AG10803 (cell line): Measurements from ENCODE around the gene ZSWIM6.

ENCODE experiments used
- DNase-seq: peaks from one replicate; pipeline ENCODE4 v3.0.0; 2010; ENCODE audit warnings: low read depth
- H3K4me3 ChIP-seq: 2 replicates; pipeline ENCODE4 v1.5.1; 2011; ENCODE audit warnings: mild to moderate bottlenecking, low read length, control low read depth
- TF ChIP-seq, protein P1 (sequence below): conservative IDR thresholded peaks from 2 replicates; pipeline ENCODE4 v1.5.1; 2011; ENCODE audit warnings: mild to moderate bottlenecking, low read length, control low read depth, inconsistent platforms

ZSWIM6 gene

DNA sequence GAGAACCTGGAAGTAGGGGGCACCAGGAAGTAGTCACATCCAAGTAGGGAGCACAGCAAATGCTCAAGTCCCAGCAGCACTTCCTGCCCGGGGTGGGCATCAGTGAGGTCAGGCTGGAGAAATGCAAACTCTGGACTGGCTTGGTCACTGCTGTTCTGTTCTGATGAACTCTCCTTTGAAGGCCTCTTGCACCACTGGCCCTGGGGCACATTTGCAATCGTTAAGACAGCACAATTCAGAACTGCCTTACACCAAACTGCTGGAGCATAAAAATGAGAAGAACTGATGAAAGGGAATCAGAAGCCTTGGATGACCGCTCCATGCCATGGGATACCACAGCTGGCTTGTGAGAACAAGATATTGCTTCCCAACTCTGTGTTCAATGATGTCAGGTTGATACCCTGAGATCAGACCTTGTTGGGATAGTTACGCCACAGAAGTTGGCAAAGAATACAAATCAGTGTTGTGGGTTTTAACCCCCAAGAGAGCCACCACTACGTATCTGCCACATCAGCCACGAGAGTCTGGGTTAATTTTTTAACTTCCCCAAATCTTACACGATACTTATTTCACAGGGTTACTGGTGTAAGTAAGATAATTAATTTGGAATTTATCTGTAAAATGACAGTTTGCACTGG is 42.3 kb upstream of the ZSWIM6 start:
- H3K4me3 ChIP-seq: no peak overlapping the region
- no peak for DNase-seq
- TF ChIP-seq, protein P1, sequence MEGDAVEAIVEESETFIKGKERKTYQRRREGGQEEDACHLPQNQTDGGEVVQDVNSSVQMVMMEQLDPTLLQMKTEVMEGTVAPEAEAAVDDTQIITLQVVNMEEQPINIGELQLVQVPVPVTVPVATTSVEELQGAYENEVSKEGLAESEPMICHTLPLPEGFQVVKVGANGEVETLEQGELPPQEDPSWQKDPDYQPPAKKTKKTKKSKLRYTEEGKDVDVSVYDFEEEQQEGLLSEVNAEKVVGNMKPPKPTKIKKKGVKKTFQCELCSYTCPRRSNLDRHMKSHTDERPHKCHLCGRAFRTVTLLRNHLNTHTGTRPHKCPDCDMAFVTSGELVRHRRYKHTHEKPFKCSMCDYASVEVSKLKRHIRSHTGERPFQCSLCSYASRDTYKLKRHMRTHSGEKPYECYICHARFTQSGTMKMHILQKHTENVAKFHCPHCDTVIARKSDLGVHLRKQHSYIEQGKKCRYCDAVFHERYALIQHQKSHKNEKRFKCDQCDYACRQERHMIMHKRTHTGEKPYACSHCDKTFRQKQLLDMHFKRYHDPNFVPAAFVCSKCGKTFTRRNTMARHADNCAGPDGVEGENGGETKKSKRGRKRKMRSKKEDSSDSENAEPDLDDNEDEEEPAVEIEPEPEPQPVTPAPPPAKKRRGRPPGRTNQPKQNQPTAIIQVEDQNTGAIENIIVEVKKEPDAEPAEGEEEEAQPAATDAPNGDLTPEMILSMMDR: no peak

DNA sequence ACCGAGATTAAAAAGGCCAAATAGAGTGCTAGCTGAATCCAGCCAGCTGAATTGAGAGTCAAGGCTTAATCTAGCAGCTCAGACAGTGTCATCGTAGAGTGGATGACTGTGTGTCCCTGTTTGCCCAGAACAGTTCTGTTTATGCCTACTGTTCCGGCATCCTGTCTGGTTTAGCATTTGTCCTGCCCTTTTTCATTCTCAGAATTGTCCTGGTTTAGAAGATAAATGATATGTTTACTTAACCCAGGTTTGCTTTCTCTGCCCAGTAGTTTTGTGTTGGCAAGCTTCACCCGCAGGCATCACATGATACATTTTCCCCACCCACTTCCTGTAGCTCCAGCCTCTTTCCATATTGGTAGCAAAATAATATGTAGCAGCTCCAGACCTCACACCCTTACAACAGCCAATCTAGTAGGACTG is 41.3 kb upstream of the ZSWIM6 start:
- DNase-seq: no peak
- no peak overlapping the region for H3K4me3 ChIP-seq
- TF ChIP-seq, protein P1: no peak

DNA sequence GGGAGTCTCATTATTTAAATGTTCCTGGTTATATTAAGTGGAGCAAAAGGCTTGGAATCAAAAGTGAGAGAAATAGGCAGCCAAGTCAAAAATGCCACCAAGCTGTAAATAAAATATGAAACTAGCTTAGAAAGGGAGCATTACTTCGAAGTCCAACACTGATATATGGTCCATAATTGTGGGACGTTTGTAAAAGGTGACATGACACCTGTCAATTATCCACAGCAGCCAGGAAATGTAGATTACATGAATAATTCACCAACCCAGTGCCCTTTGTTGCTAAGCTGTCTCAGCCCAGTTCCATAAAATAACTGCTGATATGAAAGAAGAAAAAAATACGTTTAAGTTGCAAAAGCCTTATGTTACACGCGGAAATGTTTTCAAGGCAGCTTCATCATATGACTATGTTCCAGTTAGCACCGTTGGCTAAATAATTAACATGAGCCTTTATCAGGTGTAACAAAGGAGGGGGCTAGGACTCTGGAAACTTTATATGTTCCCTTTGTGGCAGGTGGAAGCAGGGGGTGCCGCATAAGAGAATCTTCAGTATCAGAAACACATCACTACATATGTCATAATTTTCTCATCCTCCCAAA is 39.9 kb upstream of the ZSWIM6 start:
- TF ChIP-seq, protein P1: no peak
- DNase-seq: no peak
- no peak overlapping the region for H3K4me3 ChIP-seq

DNA sequence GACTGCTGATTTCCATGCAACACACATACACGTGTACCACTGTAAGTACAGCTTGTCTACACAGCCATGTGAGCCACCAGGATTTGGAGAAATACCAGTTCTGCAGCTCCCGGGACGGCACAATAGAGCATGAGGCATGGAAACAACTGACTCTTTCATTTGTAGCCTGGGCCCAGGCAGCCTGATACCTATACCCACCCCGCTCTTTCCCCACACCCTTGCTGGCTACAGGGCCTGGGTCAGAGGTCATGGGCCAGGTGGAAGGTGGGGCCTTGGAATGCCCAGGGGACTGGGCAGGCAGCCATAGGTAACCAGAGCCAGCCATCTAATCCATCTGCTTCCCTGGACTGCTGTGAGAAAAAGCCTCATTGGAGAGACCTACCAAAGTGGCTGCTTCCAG is 39.0 kb upstream of the ZSWIM6 start:
- no peak for DNase-seq
- H3K4me3 ChIP-seq: no peak overlapping the region
- TF ChIP-seq, protein P1: no peak

DNA sequence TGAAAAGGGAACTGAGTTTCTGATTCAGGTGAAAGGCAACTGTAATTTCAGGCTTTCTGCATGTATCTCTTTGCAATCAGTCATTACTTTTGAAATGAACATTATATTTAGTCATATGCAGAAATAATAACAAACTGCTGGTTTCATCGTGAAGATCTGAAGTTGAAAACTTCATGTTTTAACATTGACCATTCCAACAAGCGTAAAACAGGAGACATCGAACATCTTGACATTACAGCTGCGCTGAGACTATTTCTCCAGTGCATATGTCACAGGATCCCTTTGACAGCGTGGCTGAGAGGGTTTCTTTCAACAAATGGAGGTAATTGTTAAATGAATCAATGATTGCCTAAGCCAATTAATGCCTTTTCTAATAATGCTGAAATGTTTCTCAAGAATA is 38.2 kb upstream of the ZSWIM6 start:
- DNase-seq: no peak
- H3K4me3 ChIP-seq: no peak overlapping the region
- TF ChIP-seq, protein P1: no peak

DNA sequence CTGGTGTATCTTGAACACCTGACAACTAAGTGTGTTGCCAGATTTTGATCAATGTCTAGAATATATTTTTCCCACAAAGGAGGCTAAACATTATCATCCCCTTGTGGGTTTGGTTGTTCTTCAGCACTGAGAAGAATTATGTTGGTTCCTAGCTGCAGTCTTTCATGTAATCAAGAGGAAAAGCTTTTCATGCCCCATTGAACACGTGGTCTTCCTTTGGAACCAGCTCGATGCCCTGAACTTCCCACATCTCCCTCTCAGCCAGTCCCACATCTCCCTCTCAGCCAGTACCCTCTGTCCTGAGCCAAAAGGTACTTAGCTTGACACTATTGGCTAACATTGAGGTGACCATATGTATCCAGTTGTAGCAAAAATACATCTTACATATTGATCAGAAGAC is 36.7 kb upstream of the ZSWIM6 start:
- TF ChIP-seq, protein P1: no peak
- DNase-seq: no peak
- H3K4me3 ChIP-seq: no peak overlapping the region

DNA sequence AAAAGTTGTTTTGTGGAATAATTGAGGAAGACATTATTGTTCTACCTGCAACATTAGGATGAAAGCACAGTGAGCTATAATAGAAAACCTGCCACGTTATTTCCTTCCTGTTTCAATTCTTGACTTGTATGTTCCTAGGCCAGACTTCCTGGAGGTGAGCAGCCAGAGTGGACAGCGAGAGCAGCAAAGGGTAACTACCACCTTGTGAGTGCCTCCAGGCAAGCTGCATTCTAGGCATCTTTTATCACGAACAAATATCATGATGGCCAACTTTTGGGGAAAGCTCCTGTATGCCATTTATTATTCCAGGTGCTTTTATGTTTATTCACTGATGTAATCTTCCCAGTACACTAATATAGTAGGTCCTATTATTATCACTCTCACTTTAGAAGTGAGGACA is 34.0 kb upstream of the ZSWIM6 start:
- TF ChIP-seq, protein P1: no peak
- H3K4me3 ChIP-seq: no peak overlapping the region
- DNase-seq: no peak
